Activated CD4-positive, CD25-positive, alpha-beta regulatory T cell treated with anti-CD3 and anti-CD28 coated beads, Interleukin-2, amount 50 U/mL, for 72 hours (primary cell): ENCODE measurements around the gene MICAL2.

Experiments
- DNase-seq: peaks from one replicate; pipeline ENCODE4 v3.0.0; 2021

Gene MICAL2

GRCh38 chr11:12276831-12277475 lies 166.6 kb downstream of the MICAL2 start:
- peak; percentile 17 for DNase-seq

- DNase-seq = no peak
These were observed 168.6 kb downstream of the MICAL2 start for GRCh38 chr11:12278766-12279671.

GRCh38 chr11:12279672-12280108 lies 169.3 kb downstream of the MICAL2 start:
- no peak for DNase-seq

- DNase-seq = no peak
These were observed 169.9 kb downstream of the MICAL2 start for GRCh38 chr11:12280199-12280837.

- DNase-seq = no peak
These were observed 170.6 kb downstream of the MICAL2 start for GRCh38 chr11:12280838-12281565.

DNA sequence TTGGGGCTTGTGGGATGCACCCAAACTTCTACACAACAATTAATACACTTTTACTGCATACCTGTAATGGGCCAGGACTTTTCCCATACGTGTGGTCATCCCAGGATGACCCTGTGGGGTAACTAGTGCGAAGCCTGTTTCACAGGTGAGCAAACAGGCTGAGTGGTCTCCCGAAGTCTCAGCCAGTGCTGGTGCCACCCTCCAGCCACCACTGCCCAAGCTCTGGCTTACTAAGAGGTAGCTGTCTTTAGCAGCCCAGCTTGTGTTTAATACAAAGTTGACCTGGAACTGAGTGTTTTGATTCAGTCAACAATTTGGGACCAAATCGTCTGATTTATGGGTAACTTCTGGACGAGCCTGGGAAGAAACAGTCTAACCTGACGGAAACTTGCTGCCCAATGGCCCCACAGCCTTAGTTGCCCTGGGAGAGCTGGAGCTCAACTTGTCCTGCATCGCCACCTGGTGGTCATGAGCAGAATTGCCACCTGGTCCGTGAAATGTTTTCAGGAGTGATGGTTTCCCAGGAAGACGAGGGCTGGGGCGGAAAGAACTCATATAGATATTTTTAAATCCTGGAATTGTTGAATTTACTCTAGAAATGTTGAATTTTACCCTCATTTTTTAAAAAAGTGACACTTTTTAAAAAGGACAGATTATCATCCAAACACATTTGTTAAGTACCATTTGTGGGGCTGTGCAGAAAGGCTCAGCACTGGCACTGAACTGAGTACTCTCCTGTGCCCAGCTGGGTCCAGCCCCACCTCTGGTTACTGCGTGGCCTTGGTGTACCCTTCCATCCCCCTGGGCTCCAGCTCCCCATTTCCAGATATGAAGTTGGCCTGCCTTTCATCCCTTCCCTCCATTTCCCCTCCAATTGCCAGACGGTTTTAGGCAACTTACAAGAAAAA lies 171.4 kb downstream of the MICAL2 start:
- DNase-seq = peak; percentile 80

- no peak for DNase-seq
These were observed 172.3 kb downstream of the MICAL2 start for GRCh38 chr11:12282676-12283075.

DNA sequence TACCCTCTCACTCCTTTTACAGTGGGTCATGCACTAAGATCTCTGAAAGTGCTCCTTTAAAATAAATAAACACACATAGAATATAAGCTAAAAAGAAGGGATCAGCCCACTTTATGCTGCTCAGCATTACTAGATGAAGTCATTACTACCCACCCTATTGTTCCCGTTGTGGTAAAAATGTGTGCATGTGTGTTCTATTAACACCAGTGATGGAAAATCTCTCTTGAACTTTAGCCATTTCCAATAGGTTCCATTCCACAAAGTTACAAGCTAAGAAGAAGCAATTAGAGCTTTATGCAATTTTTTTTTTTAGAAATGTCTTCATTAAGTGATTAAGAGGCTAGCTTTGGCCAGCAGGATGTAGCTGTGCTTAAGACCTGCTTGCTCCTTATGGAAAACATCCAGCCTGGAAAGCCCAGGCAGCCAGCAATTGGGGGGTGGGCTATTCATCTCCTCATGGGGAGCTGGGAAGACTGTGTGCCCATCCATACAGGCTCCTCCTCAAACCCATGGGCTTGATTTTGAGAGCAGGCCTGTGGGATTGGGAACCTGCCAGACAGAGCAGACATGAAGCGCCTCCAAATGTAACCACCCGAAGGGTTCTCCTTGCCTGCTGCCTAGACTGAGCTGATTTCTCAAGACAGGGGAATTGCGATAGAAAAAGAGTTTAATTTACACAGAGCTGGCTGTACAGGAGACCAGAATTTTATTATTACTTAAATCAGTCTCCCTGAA lies 174.1 kb downstream of the MICAL2 start:
- no peak for DNase-seq

DNA sequence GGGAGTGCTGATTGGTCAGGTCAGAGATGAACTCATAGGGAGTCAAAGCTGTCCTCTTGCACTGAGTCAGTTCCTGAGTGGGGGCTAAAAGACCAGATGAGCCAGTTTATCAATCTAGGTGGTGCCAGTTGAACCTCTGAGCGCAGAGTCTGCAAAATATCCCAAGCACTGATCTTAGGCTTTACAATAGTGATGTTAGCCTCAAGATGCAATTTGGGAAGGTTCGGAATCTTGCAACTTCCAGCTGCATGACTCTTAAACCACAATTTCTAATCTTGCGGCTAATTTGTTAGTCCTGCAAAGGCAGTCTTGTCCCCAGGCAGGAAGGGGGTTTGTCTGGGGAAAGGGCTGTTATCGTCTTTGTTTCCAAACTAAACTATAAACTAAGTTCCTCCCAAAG lies 174.7 kb downstream of the MICAL2 start:
- no peak for DNase-seq

GRCh38 chr11:12285811-12286222 lies 175.4 kb downstream of the MICAL2 start:
- no peak for DNase-seq

- DNase-seq = no peak
These were observed 176.2 kb downstream of the MICAL2 start for GRCh38 chr11:12286606-12287005.

- no peak for DNase-seq
These were observed 176.6 kb downstream of the MICAL2 start for GRCh38 chr11:12287009-12287373.

GRCh38 chr11:12287374-12288211 lies 177.2 kb downstream of the MICAL2 start:
- no peak for DNase-seq

DNA sequence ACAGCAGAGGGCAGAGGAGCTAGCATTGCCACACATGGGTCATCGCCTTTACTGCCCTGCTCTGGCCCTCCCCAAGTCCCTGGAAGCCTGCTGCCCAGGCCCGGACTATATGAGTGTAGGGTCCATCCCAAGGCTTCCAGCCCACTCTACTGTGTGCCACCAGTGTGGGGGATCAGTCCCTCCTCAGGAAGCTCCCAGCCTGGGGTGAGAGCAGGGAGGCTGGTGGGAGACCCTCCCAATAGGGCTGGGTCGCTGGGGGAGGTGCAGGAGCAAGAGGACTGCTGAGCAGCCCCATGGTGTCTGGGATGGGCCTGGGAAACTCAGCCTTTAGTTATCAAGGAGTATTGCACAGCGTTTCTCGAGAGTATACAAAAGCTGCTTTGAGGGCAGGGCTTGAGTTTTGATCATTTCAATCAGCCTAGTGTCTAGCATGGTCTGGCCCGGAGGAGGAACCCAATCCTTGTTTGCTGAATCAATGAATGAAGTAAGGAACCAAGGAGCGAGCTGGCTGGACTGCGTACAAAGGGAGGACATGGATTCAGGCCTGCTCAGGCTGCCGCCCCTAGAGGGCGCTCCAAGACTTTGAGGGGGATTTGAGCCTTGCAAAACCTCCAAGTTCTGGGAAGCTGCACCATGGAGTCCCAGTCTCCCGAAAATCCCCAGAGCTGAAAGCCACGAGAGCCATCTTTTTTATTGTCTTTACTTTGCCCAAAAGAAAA lies 178.0 kb downstream of the MICAL2 start:
- peak; percentile 62 for DNase-seq

DNA sequence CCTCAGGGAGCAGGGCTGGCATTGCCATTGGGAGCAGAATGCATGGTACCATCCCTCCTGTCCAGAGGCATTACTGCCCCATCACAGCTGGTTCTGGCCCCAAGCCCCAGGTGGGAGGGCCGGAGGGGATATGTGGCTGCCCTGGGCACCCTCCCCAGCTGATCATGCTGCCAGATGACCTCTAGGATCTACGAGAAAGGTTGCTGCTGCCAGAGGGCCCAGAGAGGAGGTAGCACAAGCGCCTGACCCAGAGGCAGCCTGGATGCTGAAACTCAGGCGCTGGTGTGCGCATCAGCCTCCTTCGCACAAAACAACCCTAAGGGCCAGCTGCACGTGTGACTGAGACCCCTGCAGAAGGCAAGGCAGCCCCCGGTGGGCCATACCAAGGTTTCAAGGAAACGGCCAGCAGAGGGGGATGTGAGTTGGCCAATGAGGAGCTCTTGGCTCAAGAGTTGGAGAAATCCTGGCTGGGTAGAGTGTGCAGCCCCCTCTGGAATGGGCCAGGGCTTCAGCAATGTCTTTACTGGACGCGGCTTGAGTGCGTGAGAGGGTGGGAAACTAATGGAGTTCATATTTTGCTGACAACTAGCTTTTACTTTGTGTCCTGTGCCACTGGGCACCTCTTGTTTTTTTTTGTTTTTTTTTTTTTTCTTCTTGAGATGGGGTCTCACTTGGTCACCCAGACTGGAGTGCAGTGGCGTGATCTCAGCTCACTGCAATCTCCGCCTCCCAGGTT lies 178.7 kb downstream of the MICAL2 start:
- DNase-seq = no peak

- DNase-seq = no peak
These were observed 179.5 kb downstream of the MICAL2 start for GRCh38 chr11:12289667-12290476.

DNA sequence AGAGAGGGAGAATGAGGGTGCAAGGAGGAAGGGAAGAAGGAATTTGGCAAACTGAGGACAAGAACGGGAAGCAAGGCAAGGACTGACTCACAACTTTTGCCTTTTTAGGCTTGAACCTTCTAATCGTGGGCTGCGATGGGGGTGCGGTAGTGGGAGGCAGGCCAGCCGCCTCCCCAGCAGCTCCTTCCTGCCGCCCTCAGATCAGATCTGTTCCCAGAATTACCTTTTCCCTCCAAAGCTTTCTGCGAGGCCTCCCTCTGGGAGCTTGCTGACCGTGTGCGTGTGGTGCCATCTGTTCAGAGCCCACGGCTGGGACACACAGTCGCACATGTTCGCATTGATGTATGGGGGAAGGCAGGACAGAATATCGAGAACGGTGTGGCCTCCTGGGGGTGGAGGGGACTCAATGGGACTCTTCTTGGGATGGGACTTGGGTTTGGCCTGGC lies 180.1 kb downstream of the MICAL2 start:
- DNase-seq = no peak

DNA sequence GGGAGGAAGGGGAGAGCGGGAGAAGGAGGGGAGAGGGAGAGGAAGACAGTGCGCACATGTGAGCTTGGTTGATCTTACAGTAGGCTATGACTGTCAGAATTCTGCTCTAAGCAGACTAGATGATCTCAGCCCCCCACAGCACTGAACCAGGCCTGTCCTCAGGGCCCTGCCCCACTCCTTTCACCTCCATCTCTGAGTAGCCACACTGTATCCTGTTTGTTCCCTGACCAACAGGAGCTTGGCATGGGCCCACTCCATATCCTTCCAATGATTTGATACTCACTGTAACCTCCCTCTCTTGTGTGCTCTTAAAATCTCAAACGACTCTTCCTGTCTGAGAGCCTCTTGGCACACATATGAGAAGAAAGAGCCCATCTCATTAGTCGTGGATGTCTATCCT lies 180.9 kb downstream of the MICAL2 start:
- DNase-seq = no peak
